ENCODE data around the gene KCTD21.

DNA sequence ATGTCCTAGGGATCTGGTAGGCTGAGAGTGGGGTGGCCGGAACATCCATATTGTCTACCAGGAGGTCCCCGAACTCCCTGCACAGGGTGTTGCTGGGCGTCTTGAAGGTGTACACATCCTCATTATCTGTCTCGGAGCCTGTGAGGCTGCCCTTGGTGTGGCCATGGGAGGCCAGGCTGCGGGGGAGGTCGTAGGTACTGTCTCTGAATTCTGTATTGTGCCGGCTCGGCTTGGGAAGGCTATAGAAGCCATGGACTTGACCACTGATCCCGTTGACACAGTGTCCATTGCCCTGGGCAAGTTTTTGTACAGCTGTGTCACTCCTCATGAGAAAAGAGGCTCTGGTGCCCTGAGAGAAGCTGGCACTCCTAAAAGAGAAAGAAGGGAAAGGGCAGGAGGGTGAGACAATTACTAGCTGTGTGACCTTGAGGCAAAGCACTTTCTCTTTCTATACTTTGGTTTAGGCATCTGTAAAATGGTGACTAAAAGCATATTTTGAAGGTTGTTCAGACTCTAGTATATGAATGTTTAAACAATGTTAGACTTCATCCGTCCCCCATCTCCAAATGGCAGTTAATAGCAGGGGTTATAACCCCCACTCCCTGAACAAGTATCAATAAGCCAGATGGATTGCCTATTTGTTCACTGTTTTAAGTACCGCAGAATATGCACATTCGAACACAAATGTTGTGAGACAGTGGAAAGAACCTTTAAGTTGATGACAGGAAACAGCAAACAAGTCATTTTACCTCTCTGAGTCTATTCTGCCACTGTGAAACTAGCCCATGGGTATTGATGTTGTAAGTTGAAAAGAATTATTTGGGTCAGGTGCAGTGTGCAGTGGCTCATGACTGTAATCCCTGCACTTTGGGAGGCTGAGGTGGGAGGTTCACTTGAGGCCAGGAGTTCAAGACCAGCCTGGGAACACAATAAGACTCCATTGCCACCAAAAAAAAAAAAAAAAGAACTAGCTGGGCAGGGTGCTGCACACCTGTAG lies 38.6 kb upstream of the KCTD21 start:
- TF ChIP-seq, protein P1, sequence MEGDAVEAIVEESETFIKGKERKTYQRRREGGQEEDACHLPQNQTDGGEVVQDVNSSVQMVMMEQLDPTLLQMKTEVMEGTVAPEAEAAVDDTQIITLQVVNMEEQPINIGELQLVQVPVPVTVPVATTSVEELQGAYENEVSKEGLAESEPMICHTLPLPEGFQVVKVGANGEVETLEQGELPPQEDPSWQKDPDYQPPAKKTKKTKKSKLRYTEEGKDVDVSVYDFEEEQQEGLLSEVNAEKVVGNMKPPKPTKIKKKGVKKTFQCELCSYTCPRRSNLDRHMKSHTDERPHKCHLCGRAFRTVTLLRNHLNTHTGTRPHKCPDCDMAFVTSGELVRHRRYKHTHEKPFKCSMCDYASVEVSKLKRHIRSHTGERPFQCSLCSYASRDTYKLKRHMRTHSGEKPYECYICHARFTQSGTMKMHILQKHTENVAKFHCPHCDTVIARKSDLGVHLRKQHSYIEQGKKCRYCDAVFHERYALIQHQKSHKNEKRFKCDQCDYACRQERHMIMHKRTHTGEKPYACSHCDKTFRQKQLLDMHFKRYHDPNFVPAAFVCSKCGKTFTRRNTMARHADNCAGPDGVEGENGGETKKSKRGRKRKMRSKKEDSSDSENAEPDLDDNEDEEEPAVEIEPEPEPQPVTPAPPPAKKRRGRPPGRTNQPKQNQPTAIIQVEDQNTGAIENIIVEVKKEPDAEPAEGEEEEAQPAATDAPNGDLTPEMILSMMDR (conservative IDR thresholded peaks at IDR 0.05) = no peak
- TF ChIP-seq ZFX (IDR thresholded peaks at IDR 0.05) = no peak
